Smooth muscle cell (in vitro differentiated cells): ENCODE results near the gene SLC26A4. TPM values are rescaled to one million over a fixed set of nuclear protein-coding genes. Genes with fewer than 3 reads are reported as not detected.

Experiments used
- DNase-seq: peaks from one replicate; lab custom pipeline; 2025; ENCODE audit not compliant: unreplicated experiment; lab: John Stamatoyannopoulos, UW
- H2AFZ ChIP-seq: fragments of 200-600 bp; sonication (generic); 2 replicates; pipeline ENCODE4 v1.6.0; 2016; ENCODE audit warnings: antibody characterized with exemption, low read depth, mild to moderate bottlenecking
- H3F3A ChIP-seq: fragments of 200-600 bp; sonication (generic); 2 replicates; pipeline ENCODE4 v1.6.0; 2017; ENCODE audit warnings: antibody characterized with exemption, low read depth
- H3K27ac ChIP-seq: fragments of 200-600 bp; sonication (generic); 2 replicates; pipeline ENCODE4 v1.5.1; 2016; ENCODE audit warnings: low read depth, mild to moderate bottlenecking
- H3K27me3 ChIP-seq: fragments of 200-600 bp; sonication (generic); 2 replicates; pipeline ENCODE4 v1.6.1; 2016; ENCODE audit warnings: low read depth, mild to moderate bottlenecking
- H3K36me3 ChIP-seq: fragments of 200-600 bp; sonication (generic); 2 replicates; pipeline ENCODE4 v1.5.1; 2016; ENCODE audit warnings: low read depth
- H3K4me1 ChIP-seq: fragments of 200-600 bp; sonication (generic); 2 replicates; pipeline ENCODE4 v1.5.1; 2016; ENCODE audit warnings: low read depth
- H3K4me2 ChIP-seq: fragments of 200-600 bp; sonication (generic); 2 replicates; pipeline ENCODE4 v1.6.0; 2016; ENCODE audit warnings: mild to moderate bottlenecking
- H3K4me3 ChIP-seq: fragments of 200-600 bp; sonication (generic); 2 replicates; pipeline ENCODE4 v1.5.1; 2016; ENCODE audit warnings: mild to moderate bottlenecking
- H3K79me2 ChIP-seq: fragments of 200-600 bp; sonication (generic); 2 replicates; pipeline ENCODE4 v1.6.0; 2016; ENCODE audit warnings: low read depth, mild to moderate bottlenecking
- H3K9ac ChIP-seq: fragments of 200-600 bp; sonication (generic); 2 replicates; pipeline ENCODE4 v1.6.0; 2016; ENCODE audit warnings: low read depth
- H3K9me3 ChIP-seq: fragments of 200-600 bp; sonication (generic); replicated peaks from 2 replicates; pipeline ENCODE4 v1.5.1; 2016; ENCODE audit warnings: low read depth
- H4K20me1 ChIP-seq: fragments of 200-600 bp; sonication (generic); 2 replicates; pipeline ENCODE4 v1.6.0; 2016; ENCODE audit warnings: low read depth
- WGBS: methylation state at CpG from one replicate; pipeline ENCODE4 v1.1.7; 2016; ENCODE audit warnings: low lambda C conversion rate; 5-methylcytosine and 5-hydroxymethylcytosine counted together
- polyA plus RNA-seq: library from polyadenylated mRNA; unstranded; fragments of >200 nt; fragmentation: Nextera tagmentation; extraction: Ambion mirVana; gene quantifications from 2 replicates; pipeline ENCODE4 v1.2.1, GENCODE V29; 2016
- total RNA-seq: library from RNA; depleted of rRNA; stranded (reverse); fragments of >200 nt; gene quantifications from 2 replicates; pipeline ENCODE4 v1.2.3, GENCODE V29; 2014
- TF ChIP-seq, protein P1 (sequence below): fragments of 200-600 bp; sonication (generic); IDR thresholded peaks from 2 replicates; pipeline ENCODE4 v1.5.1; 2017; ENCODE audit warnings: borderline replicate concordance, mild to moderate bottlenecking, antibody characterized with exemption; ENCODE audit not compliant: insufficient read depth, poor library complexity, severe bottlenecking

SLC26A4 gene
- total and polyA plus RNA-seq, 2 experiments from 2014 or later = 0.06 to 1.7 TPM

DNA sequence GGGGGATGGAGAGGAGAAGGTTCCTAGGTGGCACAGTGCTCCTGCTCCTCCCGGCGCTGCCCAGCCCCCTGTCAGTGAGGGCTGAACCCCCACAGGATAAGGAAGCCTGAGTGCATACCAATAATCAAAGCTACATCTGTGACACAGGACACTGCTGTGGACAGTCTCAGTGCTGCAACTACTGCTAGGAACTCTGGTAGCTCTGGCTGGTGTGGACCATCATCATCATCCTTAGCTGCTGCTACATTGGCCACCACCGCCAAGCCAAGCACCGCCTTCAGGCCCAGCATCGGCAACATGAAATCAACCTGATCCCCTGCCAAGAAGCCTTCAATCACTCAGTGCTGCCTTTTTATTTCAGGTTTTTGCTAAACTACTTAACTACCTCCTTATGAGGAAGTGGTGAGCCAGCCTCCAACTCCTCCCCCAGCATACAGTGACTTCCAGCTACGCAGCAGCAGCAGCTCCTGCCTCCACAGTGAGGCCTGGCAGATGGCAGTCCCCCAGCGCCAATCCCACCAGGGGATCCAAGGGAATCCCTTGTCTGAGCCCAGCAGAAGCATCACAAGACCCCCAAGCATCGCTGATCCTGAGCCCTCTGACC, 32.1 kb upstream of the SLC26A4 start:
- Histone ChIP-seq H3K27ac (no peak overlapping the region), H3K9ac (no peak overlapping the region)
- WGBS = 98% methylated on average over 8 of the region's 8 CpGs

GRCh38 chr7:107630342-107630741, 30.3 kb upstream of the SLC26A4 start:
- Histone ChIP-seq H3F3A (no peaks in the 10 kb centered on the region), H3K9ac (no peak overlapping the region), H3K4me3 (no peak overlapping the region), H3K79me2 (no peaks in the 10 kb centered on the region), H3K4me1 (no peaks in the 10 kb centered on the region), H3K4me2 (no peak overlapping the region), H2AFZ (no peak overlapping the region), H4K20me1 (no peaks in the 10 kb centered on the region), H3K9me3 (no peaks in the 10 kb centered on the region), H3K27ac (no peak overlapping the region), H3K36me3 (no peaks in the 10 kb centered on the region), H3K27me3 (no peaks in the 10 kb centered on the region)
- 94% methylated on average over 8 of the region's 8 CpGs for WGBS
- TF ChIP-seq, protein P1, sequence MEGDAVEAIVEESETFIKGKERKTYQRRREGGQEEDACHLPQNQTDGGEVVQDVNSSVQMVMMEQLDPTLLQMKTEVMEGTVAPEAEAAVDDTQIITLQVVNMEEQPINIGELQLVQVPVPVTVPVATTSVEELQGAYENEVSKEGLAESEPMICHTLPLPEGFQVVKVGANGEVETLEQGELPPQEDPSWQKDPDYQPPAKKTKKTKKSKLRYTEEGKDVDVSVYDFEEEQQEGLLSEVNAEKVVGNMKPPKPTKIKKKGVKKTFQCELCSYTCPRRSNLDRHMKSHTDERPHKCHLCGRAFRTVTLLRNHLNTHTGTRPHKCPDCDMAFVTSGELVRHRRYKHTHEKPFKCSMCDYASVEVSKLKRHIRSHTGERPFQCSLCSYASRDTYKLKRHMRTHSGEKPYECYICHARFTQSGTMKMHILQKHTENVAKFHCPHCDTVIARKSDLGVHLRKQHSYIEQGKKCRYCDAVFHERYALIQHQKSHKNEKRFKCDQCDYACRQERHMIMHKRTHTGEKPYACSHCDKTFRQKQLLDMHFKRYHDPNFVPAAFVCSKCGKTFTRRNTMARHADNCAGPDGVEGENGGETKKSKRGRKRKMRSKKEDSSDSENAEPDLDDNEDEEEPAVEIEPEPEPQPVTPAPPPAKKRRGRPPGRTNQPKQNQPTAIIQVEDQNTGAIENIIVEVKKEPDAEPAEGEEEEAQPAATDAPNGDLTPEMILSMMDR = no peak
- DNase-seq = no peak

More for the DNA sequence above, 32.1 kb upstream of the SLC26A4 start:
- H3K79me2 ChIP-seq = no peaks in the 10 kb centered on the region
- H3K36me3 ChIP-seq = no peaks in the 10 kb centered on the region
- DNase-seq = no peak
- H3K4me2 ChIP-seq = no peak overlapping the region
- H3F3A ChIP-seq = no peaks in the 10 kb centered on the region
- no peaks in the 10 kb centered on the region for H3K27me3 ChIP-seq
- no peaks in the 10 kb centered on the region for H3K4me1 ChIP-seq
- H4K20me1 ChIP-seq = no peaks in the 10 kb centered on the region
- TF ChIP-seq, protein P1 = no peak
- no peaks in the 10 kb centered on the region for H3K9me3 ChIP-seq
- no peak overlapping the region for H3K4me3 ChIP-seq
- no peak overlapping the region for H2AFZ ChIP-seq

GRCh38 chr7:107631588-107632491, 28.8 kb upstream of the SLC26A4 start:
- no peaks in the 10 kb centered on the region for H3F3A ChIP-seq

More at GRCh38 chr7:107631588-107632491, 28.8 kb upstream of the SLC26A4 start:
- DNase-seq = no peak
- Histone ChIP-seq H3K4me1 (no peaks in the 10 kb centered on the region), H3K4me2 (no peak overlapping the region), H3K4me3 (no peak overlapping the region), H3K27ac (no peak overlapping the region), H2AFZ (no peak overlapping the region), H3K27me3 (no peaks in the 10 kb centered on the region), H3K9ac (no peak overlapping the region), H3K79me2 (no peaks in the 10 kb centered on the region), H3K9me3 (no peaks in the 10 kb centered on the region), H4K20me1 (no peaks in the 10 kb centered on the region), H3K36me3 (no peaks in the 10 kb centered on the region)
- WGBS = 91% methylated on average over 12 of the region's 12 CpGs
- TF ChIP-seq, protein P1 = no peak
